ENCODE data around the gene ZFAND4. TPM values are rescaled to one million over a fixed set of nuclear protein-coding genes. Genes with fewer than 3 reads are reported as not detected.
A peak's percentile ranks its signal among the peaks of the same experiment; 100 is the strongest.

Gene ZFAND4
- total and polyA plus RNA-seq, 9 of the 15 experiments (the other 6 are each of a cell fraction or from before 2014, with no cell fraction given) = 0.42 to 3.0 (median 1.5) TPM

- TF ChIP-seq ZZZ3 (IDR thresholded peaks at IDR 0.05) (no peak), PREB (CRISPR knock-in tag; IDR thresholded peaks at IDR 0.05) (no peak), GTF2E2 (tag; IDR thresholded peaks at IDR 0.05) (no peak), PML (IDR thresholded peaks at IDR 0.05; ENCODE audit: low read length) (no peak), E2F1 (CRISPR knock-in tag; IDR thresholded peaks at IDR 0.05) (no peak), EGR1 (conservative IDR thresholded peaks at IDR 0.05) (peak; percentile 86), RBM22 (IDR thresholded peaks at IDR 0.05; ENCODE audit: low read depth, low read length, poor library complexity, severe bottlenecking) (no peak), C11orf30 (IDR thresholded peaks at IDR 0.05; ENCODE audit: low read depth) (no peak), TBL1XR1 (IDR thresholded peaks at IDR 0.05; ENCODE audit: low read length in 2 of 2) (no peak), NFYB (IDR thresholded peaks at IDR 0.05; ENCODE audit: extremely low read depth, insufficient read length) (peak; percentile 78), HMGN3 (IDR thresholded peaks at IDR 0.05; ENCODE audit: borderline replicate concordance, extremely low read depth, insufficient read length, low read depth, low read length) (peak; percentile 48), ETV6 (IDR thresholded peaks at IDR 0.05; ENCODE audit: borderline replicate concordance in 1 of 2, low read depth in 2 of 2, low read length in 1 of 2) (no peak), ETV6 (CRISPR knock-in tag; IDR thresholded peaks at IDR 0.05; ENCODE audit: borderline replicate concordance) (no peak)
- TF ChIP-seq, protein P1, sequence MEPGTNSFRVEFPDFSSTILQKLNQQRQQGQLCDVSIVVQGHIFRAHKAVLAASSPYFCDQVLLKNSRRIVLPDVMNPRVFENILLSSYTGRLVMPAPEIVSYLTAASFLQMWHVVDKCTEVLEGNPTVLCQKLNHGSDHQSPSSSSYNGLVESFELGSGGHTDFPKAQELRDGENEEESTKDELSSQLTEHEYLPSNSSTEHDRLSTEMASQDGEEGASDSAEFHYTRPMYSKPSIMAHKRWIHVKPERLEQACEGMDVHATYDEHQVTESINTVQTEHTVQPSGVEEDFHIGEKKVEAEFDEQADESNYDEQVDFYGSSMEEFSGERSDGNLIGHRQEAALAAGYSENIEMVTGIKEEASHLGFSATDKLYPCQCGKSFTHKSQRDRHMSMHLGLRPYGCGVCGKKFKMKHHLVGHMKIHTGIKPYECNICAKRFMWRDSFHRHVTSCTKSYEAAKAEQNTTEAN (CRISPR knock-in tag; IDR thresholded peaks at IDR 0.05) = no peak
- TF ChIP-seq, protein P2, sequence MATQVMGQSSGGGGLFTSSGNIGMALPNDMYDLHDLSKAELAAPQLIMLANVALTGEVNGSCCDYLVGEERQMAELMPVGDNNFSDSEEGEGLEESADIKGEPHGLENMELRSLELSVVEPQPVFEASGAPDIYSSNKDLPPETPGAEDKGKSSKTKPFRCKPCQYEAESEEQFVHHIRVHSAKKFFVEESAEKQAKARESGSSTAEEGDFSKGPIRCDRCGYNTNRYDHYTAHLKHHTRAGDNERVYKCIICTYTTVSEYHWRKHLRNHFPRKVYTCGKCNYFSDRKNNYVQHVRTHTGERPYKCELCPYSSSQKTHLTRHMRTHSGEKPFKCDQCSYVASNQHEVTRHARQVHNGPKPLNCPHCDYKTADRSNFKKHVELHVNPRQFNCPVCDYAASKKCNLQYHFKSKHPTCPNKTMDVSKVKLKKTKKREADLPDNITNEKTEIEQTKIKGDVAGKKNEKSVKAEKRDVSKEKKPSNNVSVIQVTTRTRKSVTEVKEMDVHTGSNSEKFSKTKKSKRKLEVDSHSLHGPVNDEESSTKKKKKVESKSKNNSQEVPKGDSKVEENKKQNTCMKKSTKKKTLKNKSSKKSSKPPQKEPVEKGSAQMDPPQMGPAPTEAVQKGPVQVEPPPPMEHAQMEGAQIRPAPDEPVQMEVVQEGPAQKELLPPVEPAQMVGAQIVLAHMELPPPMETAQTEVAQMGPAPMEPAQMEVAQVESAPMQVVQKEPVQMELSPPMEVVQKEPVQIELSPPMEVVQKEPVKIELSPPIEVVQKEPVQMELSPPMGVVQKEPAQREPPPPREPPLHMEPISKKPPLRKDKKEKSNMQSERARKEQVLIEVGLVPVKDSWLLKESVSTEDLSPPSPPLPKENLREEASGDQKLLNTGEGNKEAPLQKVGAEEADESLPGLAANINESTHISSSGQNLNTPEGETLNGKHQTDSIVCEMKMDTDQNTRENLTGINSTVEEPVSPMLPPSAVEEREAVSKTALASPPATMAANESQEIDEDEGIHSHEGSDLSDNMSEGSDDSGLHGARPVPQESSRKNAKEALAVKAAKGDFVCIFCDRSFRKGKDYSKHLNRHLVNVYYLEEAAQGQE (IDR thresholded peaks at IDR 0.05; ENCODE audit: borderline replicate concordance) = peak; percentile 63
- TF ChIP-seq, protein P2 (CRISPR knock-in tag; IDR thresholded peaks at IDR 0.05; ENCODE audit: low read depth) = no peak
These were observed at the start of gene ZFAND4 (continued) for GRCh38 chr10:45672181-45673073.
